HG03469 (cell line): ENCODE data around the gene AUNIP.

ENCODE experiments used
- ATAC-seq: cut with Tn5 transposase; IDR thresholded peaks from one replicate; pipeline ENCODE4 v1.9.1; 2021; ENCODE audit warnings: mild to moderate bottlenecking, moderate library complexity, moderate number of reproducible peaks; ENCODE audit not compliant: unreplicated experiment

Gene AUNIP

DNA sequence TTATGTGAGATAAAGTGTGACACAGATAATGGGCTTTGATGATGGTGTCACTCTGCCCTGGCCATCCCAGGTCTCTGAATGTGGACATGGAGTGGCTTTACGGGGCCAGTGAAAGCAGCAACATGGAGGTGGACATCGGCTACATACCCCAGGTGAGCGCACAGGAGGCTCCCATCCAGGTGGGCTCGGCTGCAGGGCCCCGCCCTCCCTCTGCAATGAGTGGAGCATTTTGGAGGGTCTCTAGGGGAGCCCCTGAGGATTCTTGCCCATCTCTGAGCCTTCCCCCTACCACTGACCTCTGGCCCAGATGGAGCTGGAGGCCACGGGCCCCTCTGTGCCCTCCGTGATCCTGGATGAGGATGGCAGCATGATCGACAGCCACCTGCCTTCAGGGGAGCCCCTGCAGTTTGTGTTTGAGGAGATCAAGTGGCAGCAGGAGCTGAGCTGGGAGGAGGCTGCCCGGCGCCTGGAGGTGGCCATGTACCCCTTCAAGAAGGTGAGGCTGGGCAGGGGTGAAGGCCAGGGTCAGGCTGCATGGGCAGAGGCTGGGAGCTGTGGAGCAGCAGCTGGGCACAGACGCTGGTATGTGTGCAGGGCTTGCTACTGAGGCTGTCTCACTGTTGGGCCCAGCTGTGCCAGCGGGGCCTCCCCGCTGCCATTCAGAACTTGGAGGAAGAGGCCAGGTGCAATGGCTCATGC lies 47.7 kb downstream of the AUNIP start:
- ATAC-seq, result no peak

DNA sequence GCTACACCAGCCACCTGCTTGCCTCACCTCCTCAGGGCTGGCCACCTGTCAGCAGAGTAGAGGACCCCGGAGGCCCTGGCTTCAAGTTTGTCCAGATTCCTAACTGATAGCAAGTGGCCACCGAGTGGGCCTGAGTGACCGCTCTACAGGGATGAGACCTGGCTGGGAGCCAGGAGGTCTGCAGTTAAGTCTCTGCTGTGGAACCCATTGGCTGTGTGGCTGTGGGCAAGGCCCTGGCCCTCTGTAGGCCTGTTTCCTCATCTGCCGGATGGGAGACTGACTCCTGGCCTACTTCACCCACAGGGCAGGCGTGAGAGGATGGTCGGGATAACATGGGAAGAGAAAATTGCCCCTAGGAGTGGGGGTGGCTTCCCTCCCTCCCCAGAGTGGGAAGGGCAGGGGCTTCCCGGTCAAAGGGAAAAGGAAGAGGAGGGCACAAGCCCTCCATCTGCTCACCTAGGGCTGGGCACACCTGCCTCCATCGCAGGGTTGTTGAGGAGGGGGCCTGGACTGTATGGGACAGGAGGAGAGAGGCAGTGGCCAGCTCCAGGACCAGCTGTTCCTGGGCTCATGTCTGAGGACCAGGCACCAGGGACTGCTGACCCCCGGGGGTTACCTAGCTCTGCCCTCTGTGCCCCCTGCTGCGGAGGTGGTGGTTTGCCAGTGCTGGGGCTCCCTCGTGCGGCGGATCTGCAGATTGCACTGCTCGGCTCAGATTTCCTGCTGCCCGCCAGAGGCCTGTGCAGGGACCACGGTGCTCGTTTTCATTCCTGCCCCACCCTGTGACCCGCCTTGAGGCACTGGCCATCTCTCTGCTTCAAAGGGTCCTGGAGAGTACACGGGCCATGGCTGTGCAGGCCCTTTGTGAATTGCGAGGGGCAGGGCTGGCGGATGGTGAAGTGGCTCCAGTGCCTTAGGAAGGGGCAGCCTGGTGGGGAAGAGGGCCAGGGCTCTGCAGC lies 48.6 kb downstream of the AUNIP start:
- ATAC-seq, result no peak

GRCh38 chr1:25809929-25810328 lies 49.3 kb downstream of the AUNIP start:
- ATAC-seq, result no peak

GRCh38 chr1:25809283-25809926 lies 49.9 kb downstream of the AUNIP start:
- ATAC-seq, result no peak

DNA sequence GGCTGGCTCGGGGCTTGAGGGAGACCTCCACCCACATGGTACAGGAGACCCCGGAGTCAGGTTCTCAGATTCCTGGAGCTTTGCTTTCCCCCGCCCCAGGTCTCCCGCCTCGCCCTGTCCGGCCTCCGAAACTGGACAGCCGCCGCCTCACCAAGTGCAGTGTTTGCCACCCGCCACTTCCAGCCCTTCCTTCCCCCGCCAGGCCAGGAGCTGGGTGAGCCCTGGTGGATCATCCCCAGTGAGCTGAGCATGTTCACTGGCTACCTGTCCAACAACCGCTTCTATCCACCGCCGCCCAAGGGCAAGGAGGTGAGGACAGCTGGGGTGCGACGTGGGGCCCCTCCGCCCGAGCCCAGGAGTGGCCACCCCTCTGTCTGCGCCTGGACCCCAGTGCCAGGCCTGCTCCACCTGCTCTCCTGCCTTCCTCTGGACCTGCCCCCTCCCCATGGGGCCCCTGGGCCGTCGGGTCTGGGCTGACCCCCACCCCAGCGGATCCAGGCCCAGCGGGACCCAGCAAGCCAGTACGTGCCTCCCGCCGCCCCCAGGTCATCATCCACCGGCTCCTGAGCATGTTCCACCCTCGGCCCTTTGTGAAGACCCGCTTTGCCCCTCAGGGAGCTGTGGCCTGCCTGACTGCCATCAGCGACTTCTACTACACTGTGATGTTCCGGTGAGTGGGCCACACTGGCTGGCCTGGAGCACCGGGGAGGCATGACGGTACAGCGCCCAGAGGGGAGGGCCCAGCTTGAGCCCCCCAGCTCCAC lies 50.6 kb downstream of the AUNIP start:
- no peak for ATAC-seq

- ATAC-seq, result no peak
Measured at GRCh38 chr1:25807480-25808390, 51.5 kb downstream of the AUNIP start.

DNA sequence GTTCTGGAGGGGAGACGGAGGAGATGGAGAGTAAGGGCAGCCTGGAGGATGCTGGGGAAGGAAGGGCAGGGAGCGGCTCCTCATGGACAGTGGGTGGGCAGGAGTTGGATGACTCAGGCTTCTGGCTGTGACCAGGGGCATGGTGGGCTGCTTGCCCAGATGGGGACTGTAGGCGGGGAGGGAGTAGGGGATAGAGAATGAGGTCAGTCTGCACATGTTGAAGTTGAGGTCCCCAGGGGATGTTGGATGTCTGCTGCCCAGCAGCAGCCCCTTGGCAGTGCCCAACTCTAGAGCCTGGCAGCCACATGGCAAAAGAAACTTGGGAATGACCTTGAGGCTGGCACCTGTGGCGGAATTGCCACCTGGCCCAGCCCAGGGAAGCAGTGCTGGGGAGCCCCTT lies 52.8 kb downstream of the AUNIP start:
- ATAC-seq, result no peak

DNA sequence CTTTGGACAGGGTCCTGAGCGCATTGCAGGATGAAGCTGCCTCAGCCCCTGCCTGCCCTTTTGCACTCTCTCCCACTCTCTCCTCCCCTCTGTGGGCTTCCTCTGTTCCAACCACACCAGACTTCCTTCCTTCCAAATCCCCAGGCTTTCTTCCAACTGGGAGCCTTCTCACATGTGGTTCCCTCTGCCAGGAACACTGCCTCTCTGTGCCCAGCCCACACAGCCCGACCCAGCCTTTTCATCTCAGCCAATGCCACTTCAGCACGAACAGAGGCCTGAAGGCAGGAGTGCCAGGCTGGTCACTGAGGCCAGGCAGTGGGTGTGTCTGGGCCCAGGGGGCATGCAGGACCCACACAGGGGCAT lies 53.4 kb downstream of the AUNIP start:
- no peak for ATAC-seq

- ATAC-seq, result no peak
Measured at GRCh38 chr1:25804964-25805862, 54.0 kb downstream of the AUNIP start.

- no peak for ATAC-seq
Measured at GRCh38 chr1:25804244-25804963, 54.9 kb downstream of the AUNIP start.

- no peak for ATAC-seq
Measured at GRCh38 chr1:25803368-25803767, 55.9 kb downstream of the AUNIP start.

DNA sequence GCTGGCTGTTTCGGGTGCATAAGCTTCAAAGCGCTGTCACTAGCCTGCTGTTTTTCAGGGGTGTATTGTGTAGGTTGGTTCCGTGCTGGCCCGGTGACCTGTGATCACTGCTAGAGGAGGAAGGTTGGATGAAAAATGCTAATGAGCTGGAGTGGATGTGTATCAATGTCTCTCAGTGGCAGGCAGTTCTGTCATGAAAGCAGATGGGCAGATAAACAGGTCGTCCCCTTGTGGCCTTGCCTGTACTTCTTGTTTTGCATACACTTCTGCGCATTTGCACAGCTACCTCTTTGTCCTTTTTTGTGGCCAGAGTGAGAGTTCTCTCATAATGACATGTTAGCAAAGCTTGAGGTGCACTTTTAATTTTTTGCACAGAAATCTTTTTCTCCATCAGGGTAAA lies 56.3 kb downstream of the AUNIP start:
- ATAC-seq, result no peak

DNA sequence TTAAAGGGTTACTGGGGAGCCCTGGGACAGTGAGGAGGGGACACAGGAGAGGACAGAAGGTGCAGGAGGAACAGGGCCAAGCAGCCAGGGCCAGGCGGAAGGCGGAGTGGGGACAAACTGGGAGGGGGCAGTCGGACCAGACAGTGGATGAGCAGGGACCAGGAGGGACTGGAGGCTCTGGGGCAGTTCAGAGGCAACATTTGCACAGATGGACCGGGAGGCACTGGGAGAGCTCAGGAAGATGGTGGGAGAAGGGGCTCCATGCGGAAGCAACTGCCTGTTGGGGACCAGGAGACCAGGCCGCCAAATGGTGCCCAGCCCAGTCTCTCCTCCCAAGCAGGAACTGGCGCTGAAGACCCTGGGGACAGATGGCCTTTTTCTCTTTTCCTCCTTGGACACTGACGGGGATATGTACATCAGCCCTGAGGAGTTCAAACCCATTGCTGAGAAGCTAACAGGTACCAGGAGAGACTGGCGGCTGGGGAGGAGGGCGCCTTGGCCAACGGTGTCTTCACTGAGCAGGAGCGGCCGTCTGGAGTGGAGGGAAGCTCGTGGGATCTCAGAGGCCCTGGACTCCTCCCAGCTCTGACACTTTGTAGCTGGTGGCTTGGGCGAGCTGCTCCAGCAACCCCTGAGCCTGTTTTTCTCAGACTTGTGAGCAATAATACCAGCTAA lies 58.4 kb downstream of the AUNIP start:
- ATAC-seq, result no peak

DNA sequence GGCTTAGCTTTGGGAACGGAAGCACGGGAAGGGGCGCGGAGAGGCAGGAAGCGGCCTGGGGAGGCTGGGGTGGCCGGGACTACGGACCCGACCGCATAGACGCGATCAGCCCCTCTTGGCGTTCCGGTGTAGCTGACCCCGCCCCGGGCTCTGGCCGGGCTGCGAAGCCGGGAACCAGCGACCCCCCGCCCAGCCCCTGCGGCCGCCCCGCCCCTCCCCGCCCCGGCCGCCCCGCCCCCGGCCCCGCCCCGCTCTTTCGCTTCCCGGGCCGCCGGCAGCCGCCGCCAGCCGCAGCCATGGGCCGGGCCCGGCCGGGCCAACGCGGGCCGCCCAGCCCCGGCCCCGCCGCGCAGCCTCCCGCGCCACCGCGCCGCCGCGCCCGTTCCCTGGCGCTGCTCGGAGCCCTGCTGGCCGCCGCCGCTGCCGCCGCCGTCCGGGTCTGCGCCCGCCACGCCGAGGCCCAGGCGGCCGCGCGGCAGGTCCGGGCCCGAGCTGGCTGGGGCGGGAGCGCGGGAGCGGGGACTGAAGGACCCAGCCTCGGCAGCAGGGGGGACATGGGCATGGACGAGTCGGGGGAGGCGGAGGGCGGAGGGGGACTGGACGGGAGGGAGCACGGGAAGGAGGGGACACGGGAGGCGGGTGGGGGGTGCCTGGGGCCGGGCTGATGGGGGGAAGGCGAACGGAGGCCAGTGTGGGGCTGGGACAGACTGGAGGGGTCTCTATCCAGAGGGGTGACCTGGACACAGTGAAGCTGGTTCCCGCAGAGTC lies 59.1 kb downstream of the AUNIP start, which contains the start of gene SELENON:
Gene SELENON (plus strand): TSS at position 259 of the 768 bp plus-strand sequence. CDS start 38 bp downstream, at position 297.
- ATAC-seq, result no peak

DNA sequence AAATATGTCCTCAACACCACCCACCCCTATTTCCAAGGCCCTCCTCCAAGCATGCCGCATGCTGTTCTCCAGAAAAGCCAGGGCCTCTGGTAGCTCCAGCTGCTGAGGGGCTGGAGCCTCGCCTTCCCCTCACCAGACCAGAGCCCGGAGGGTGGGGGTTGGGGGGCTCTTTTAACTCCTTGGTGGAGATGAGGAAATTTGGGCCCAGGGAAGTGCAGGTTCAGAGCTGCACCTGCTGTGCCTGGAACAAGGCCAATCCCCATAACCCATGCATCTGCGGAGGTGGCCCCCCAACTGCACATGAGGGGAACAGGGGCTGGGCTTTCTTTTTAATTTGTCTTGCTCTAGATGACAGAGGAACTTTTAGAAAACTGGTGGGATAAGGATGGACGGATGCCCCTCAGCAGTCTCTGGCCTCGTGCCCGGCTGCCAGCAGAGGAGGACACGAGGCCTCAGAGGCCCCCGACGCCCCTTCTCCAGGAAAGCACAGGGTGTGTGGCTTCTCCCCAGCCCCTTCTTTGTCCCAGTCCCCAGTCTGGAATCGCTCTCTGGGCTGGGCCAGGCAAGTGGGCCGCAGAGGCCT lies 59.8 kb downstream of the AUNIP start:
- ATAC-seq, result no peak

DNA sequence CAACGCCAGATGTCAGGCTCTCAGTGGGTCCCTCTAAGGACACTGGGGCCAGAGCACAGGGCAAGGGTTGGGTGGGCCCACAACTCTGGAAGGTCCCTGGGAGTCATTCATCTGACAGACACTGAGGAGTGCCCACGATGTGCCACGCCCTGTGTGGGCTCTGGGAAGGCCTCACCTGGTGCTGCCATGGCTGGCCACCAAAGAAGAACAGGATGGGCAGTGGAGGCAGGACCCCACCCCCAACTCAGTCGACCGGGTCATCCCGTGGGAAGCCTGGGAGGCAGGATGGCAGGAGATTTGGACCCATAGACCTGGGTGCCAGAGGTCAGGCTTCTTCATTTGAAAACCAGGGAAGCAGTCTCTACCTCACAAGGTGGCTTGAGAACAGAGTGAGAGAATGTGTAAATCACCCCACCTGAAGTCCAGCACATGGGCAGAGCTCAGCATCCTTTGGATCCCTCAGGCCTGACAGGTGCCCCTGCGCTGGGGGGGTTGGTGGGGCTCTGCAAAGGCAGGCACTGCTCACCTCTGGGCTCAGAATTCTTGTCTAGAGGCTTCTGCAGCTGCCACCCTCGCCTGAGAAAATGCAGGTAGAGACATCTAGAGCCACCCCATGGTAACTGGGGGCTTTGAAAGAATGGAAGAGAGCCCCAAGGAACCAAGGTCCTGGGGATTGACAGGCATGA lies 60.4 kb downstream of the AUNIP start:
- ATAC-seq, result no peak
